B cell (primary cell): ENCODE results near the gene BTBD1. TPM values are rescaled to one million over a fixed set of nuclear protein-coding genes. Genes with fewer than 3 reads are reported as not detected.
"Not testable (repeated sequence)": the region's sequence is repeated elsewhere in the genome, so short reads cannot be mapped to it uniquely, and the experiment has no call there.

Source experiments
- ATAC-seq: fragments of 200-7000 bp; cut with Tn5 transposase; one replicate; pipeline ENCODE4 v1.10.0; 2021; ENCODE audit warnings: low read depth, mild to moderate bottlenecking, moderate number of reproducible peaks, moderate library complexity
- CTCF ChIA-PET: fragments of 350-600 bp; sonication (Branson Sonifier 250); formaldehyde crosslinking; loops from one replicate; lab custom pipeline; 2021; ENCODE audit warnings: antibody characterized with exemption, inconsistent platforms; lab: Charles Lee
- POLR2A ChIA-PET: fragments of 350-600 bp; sonication (Branson Sonifier 250); formaldehyde crosslinking; loops from one replicate; lab custom pipeline; 2021; ENCODE audit warnings: antibody characterized with exemption; lab: Charles Lee
- DNase-seq: peaks from one replicate; pipeline ENCODE4 v3.0.0; 2013
- H2AFZ ChIP-seq: 2 replicates; pipeline ENCODE4 v1.6.1; 2012; ENCODE audit warnings: mild to moderate bottlenecking, low read depth, low read length; ENCODE audit not compliant: insufficient read depth, poor library complexity, severe bottlenecking
- H3K27ac ChIP-seq, 2 donors: 1 replicate in 1 of 2; 2 replicates in 1 of 2; pipeline ENCODE4 v1.5.1; 2012 to 2013; ENCODE audit warnings: low read length in 2 of 2, mild to moderate bottlenecking in 2 of 2, moderate library complexity in 1 of 2
- H3K27me3 ChIP-seq, 4 experiments: fragments of 200-600 bp in 1 of 4; sonication (generic) in 1 of 4; replicated peaks in 1 of 4; 1 replicate in 2 of 4; 2 replicates in 2 of 4; pipeline versions ENCODE4 v1.6.1 to v1.7.0; 2013 to 2016; ENCODE audit warnings: low read length in 3 of 4, mild to moderate bottlenecking in 2 of 4, mixed read lengths in 1 of 4, moderate library complexity in 1 of 4; ENCODE audit not compliant: insufficient read depth in 4 of 4, control insufficient read depth in 3 of 4; ENCODE audit errors: control extremely low read depth in 1 of 4
- H3K36me3 ChIP-seq, 2 experiments: replicated peaks in 1 of 2; 1 replicate in 1 of 2; 2 replicates in 1 of 2; pipeline versions ENCODE4 v1.6.1 to v1.7.1; 2013; ENCODE audit warnings: low read length in 1 of 2; ENCODE audit not compliant: insufficient read depth in 2 of 2, control insufficient read depth in 1 of 2; ENCODE audit errors: control extremely low read depth in 1 of 2, extremely low read depth in 1 of 2
- H3K4me1 ChIP-seq, 2 donors: fragments of 200-600 bp in 1 of 2; sonication (generic) in 1 of 2; 1 replicate in 1 of 2; 2 replicates in 1 of 2; pipeline versions ENCODE4 v1.5.1 to v1.6.1; 2013 to 2017; ENCODE audit warnings: low read length in 2 of 2; ENCODE audit not compliant: control insufficient read depth in 2 of 2, insufficient read depth in 2 of 2
- H3K4me2 ChIP-seq: replicated peaks from 2 replicates; pipeline ENCODE3; 2012; ENCODE audit warnings: mild to moderate bottlenecking, low read depth, low read length; ENCODE audit not compliant: poor library complexity, severe bottlenecking
- H3K4me3 ChIP-seq, 5 experiments: fragments of 200-600 bp in 1 of 5; sonication (generic) in 1 of 5; 1 replicate in 3 of 5; 2 replicates in 2 of 5; pipeline versions ENCODE4 v1.5.1 to v1.7.0; 2011 to 2016; ENCODE audit warnings: low read length in 4 of 5, mild to moderate bottlenecking in 4 of 5, low read depth in 2 of 5, control low read depth in 1 of 5, moderate library complexity in 1 of 5; ENCODE audit not compliant: insufficient read depth in 1 of 5; ENCODE audit errors: control extremely low read depth in 1 of 5, extremely low read depth in 1 of 5
- H3K79me2 ChIP-seq: fragments of 200-600 bp; sonication (generic); one replicate; pipeline ENCODE4 v1.6.0; 2016; ENCODE audit warnings: low read length; ENCODE audit not compliant: control insufficient read depth, insufficient read depth
- H3K9ac ChIP-seq: fragments of 200-600 bp; sonication (generic); 2 replicates; pipeline ENCODE4 v1.6.1; 2017; ENCODE audit warnings: mild to moderate bottlenecking, low read length, moderate library complexity
- H3K9me3 ChIP-seq, 3 donors: one replicate each; pipeline versions ENCODE4 v1.6.1 to v1.7.1; 2013; ENCODE audit warnings: low read length in 2 of 3; ENCODE audit not compliant: control insufficient read depth in 2 of 3, insufficient read depth in 1 of 3; ENCODE audit errors: control extremely low read depth in 1 of 3
- H4K20me1 ChIP-seq: 2 replicates; pipeline ENCODE4 v1.6.0; 2012; ENCODE audit warnings: mild to moderate bottlenecking, low read length; ENCODE audit not compliant: insufficient read depth, control insufficient read depth, poor library complexity, severe bottlenecking
- H3K27ac Mint-ChIP-seq: one replicate; pipeline ENCODE4 v1.8.0; 2021; ENCODE audit warnings: mixed read lengths
- H3K27me3 Mint-ChIP-seq: one replicate; pipeline ENCODE4 v1.8.0; 2021; ENCODE audit warnings: mixed read lengths
- H3K4me1 Mint-ChIP-seq: one replicate; pipeline ENCODE4 v1.8.0; 2021; ENCODE audit warnings: mixed read lengths
- H3K4me3 Mint-ChIP-seq: one replicate; pipeline ENCODE4 v1.8.0; 2021; ENCODE audit warnings: mixed read lengths
- H3K9me3 Mint-ChIP-seq: one replicate; pipeline ENCODE4 v1.8.0; 2022; ENCODE audit warnings: mixed read lengths; ENCODE audit not compliant: insufficient read depth
- CTCF ChIP-seq: fragments of 200-600 bp; IDR thresholded peaks from one replicate; pipeline ENCODE4 v1.8.0; 2022; ENCODE audit warnings: antibody characterized with exemption, mild to moderate bottlenecking
- EZH2 ChIP-seq: IDR thresholded peaks from 2 replicates; pipeline ENCODE4 v1.6.1; 2012; ENCODE audit warnings: borderline replicate concordance, low read depth, mild to moderate bottlenecking, moderate library complexity, low read length; ENCODE audit not compliant: insufficient read depth, poor library complexity, severe bottlenecking
- WGBS: methylation state at CpG from one replicate; pipeline ENCODE4 v1.1.5; 2013; ENCODE audit warnings: missing lambda C conversion rate; ENCODE audit not compliant: insufficient coverage; 5-methylcytosine and 5-hydroxymethylcytosine counted together
- intact Hi-C: fragments of 100-400 bp; cut with micrococcal nuclease; formaldehyde crosslinking; loops from one replicate; pipeline ENCODE4 v1.10.0; 2022
- polyA plus RNA-seq: library from polyadenylated mRNA; depleted of rRNA; stranded (reverse); fragments of >200 nt; gene quantifications from 2 replicates; pipeline ENCODE4 v1.2.3, GENCODE V29; 2012
- total RNA-seq, 2 donors: library from RNA; stranded (reverse); fragments of 120-200 nt in 1 of 2; gene quantifications; 1 replicate in 1 of 2; 2 replicates in 1 of 2; pipeline versions ENCODE4 v1.2.3 to v1.2.4, GENCODE V29; 2013 to 2022

BTBD1 gene
- total and polyA plus RNA-seq, 2 donors (not counting 1 experiment from before 2014, with no cell fraction given), result 20.7 to 47.5 TPM

GRCh38 chr15:83078712-83079111 lies 11.7 kb upstream of the BTBD1 start:
- Histone ChIP-seq H3K4me1 (no peaks in the 10 kb centered on the region), H3K36me3 (no peaks in the 10 kb centered on the region), H3K9ac (no peak overlapping the region), H3K4me3 (no peak overlapping the region), H3K79me2 (no peaks in the 10 kb centered on the region), H3K27me3 (peaks cover 0 to 23% (median 10%) of the 10 kb centered on the region in 4 experiments), H3K9me3 (peaks cover 2 to 9% (median 3%) of the 10 kb centered on the region in 3 donors), H2AFZ (no peak overlapping the region), H4K20me1 (no peaks in the 10 kb centered on the region), H3K4me2 (no peak overlapping the region), H3K27ac (no peak overlapping the region)
- intact Hi-C loops, result no loop called here
- 87% methylated on average over 6 of the region's 7 CpGs for WGBS
- POLR2A ChIA-PET, result no interaction called here
- DNase-seq, result no peak
- H3K9me3 Mint-ChIP-seq, result no peaks in the 10 kb centered on the region
- H3K27ac Mint-ChIP-seq, result no peak overlapping the region
- H3K4me3 Mint-ChIP-seq, result no peak overlapping the region
- CTCF ChIA-PET, result no interaction called here
- no peaks in the 10 kb centered on the region for H3K4me1 Mint-ChIP-seq
- no peak for ATAC-seq
- peaks cover 53% of the 10 kb centered on the region for H3K27me3 Mint-ChIP-seq
- TF ChIP-seq CTCF, result no peak
- no peak for TF ChIP-seq EZH2

- H3K36me3 ChIP-seq, result no peaks in the 10 kb centered on the region
- peaks cover 0 to 19% (median 8%) of the 10 kb centered on the region in 4 experiments for H3K27me3 ChIP-seq
- H2AFZ ChIP-seq, result no peak overlapping the region
- no CpG with 5 or more reads among the region's 5 CpGs for WGBS
- no peaks in the 10 kb centered on the region for H3K4me1 Mint-ChIP-seq
- POLR2A ChIA-PET, result no interaction called here
- intact Hi-C loops, result no loop called here
- H3K4me3 ChIP-seq, result no peak overlapping the region
- no peak overlapping the region for H3K9ac ChIP-seq
- H3K27ac Mint-ChIP-seq, result no peak overlapping the region
- H3K9me3 ChIP-seq, result peaks cover 4 to 16% (median 10%) of the 10 kb centered on the region in 3 donors
- H4K20me1 ChIP-seq, result no peaks in the 10 kb centered on the region
- DNase-seq, result no peak
- no peak overlapping the region for H3K4me3 Mint-ChIP-seq
- no peaks in the 10 kb centered on the region for H3K9me3 Mint-ChIP-seq
- H3K4me2 ChIP-seq, result no peak overlapping the region
- H3K27ac ChIP-seq, result no peak overlapping the region
- H3K79me2 ChIP-seq, result no peaks in the 10 kb centered on the region
- peaks cover 44% of the 10 kb centered on the region for H3K27me3 Mint-ChIP-seq
- CTCF ChIA-PET, result no interaction called here
- H3K4me1 ChIP-seq, result no peaks in the 10 kb centered on the region
- no peak for TF ChIP-seq EZH2
- TF ChIP-seq CTCF, result no peak
- no peak for ATAC-seq
These were observed 10.6 kb upstream of the BTBD1 start for GRCh38 chr15:83077491-83078230.

- H3K27ac Mint-ChIP-seq, H3K9me3 Mint-ChIP-seq, H2AFZ ChIP-seq, H3K27ac ChIP-seq, intact Hi-C loops, H3K27me3 Mint-ChIP-seq, H3K27me3 ChIP-seq, H3K4me2 ChIP-seq, H3K4me3 ChIP-seq, H3K9ac ChIP-seq, H3K36me3 ChIP-seq, CTCF ChIA-PET, ATAC-seq: not testable (repeated sequence)
- POLR2A ChIA-PET, result interaction anchor here (0.6 to 0.7 kb wide), 3 partner anchors 9 to 716 kb away, joined by 4 to 7 read pairs (median 4); no protein-coding TSS in a partner anchor
- H4K20me1 ChIP-seq, result peaks cover 12% of the 10 kb centered on the region
- WGBS, result no CpG with 5 or more reads among the region's 6 CpGs
- H3K4me1 Mint-ChIP-seq, result peaks cover 10% of the 10 kb centered on the region
- peaks cover 17 to 21% of the 10 kb centered on the region in 2 donors for H3K4me1 ChIP-seq
- DNase-seq, result peak; percentile 61
- H3K79me2 ChIP-seq, result peaks cover 28% of the 10 kb centered on the region
- H3K4me3 Mint-ChIP-seq, result peak overlapping the region; percentile 29
- H3K9me3 ChIP-seq, result peaks cover 1 to 16% (median 15%) of the 10 kb centered on the region in 3 donors
These were observed 2.2 kb upstream of the BTBD1 start for GRCh38 chr15:83069211-83069642.
